HG03439 (cell line): ENCODE data around the gene PACRG.

Source experiments
- ATAC-seq: cut with Tn5 transposase; IDR thresholded peaks from one replicate; pipeline ENCODE4 v1.9.1; 2021; ENCODE audit warnings: mild to moderate bottlenecking, moderate library complexity; ENCODE audit not compliant: unreplicated experiment

PACRG gene

DNA sequence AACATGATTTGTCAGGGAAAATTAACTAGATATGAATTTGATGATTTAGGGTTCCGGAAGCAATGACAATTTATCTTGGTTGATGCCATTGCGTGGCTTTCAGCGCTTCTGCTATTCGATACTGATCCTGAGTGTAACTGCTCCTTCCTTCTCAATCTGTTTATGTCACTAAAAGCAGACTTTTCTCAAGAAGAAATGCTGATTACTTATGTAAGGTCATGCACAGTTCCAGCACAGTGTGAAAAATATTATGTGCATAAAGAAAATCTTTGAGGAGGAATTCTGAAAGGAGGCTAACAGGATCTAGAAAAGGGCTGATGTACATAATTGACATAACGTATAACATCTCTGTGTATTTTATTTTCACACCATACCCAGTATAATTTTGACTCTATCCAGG, 336.6 kb downstream of the PACRG start:
- ATAC-seq = no peak

GRCh38 chr6:163066200-163066599, 338.4 kb downstream of the PACRG start:
- no peak for ATAC-seq

DNA sequence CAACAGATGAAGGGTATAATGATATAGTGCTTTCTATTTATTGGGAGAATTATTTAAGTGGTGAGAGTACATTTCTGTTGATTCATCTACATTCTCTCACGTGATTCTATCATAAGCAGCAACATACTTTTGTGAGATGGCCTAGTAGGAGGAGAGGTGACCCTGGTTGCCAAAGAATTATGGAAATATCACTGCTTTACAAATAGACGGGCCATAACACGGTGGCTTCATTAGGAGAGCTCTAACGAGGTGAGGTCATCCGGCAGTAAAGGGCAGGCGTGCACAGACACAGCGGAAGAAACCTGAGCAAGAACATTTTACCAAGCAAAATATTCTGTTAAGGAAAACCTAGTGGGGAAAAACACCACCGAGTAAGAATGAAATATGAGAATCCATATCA, 349.4 kb downstream of the PACRG start:
- no peak for ATAC-seq

DNA sequence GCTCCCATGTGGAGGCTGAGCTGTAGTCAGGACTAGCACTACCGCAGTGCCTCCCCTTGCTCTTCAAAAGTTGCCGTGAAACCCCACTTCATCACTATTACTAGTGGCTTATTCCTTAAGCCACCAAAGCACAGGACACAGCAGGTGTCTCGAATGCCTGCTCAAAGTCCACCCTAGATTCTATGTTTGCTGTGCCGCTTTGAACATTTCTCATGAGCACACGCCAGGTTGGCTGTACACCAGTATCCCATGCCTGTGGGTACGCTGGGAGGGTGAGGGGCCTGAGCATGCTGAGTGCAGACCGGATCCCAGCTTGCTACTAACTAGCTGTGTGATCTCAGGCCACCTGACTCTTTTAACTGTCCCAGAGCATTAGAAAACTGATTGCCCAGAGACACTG, 350.9 kb downstream of the PACRG start:
- no peak for ATAC-seq

DNA sequence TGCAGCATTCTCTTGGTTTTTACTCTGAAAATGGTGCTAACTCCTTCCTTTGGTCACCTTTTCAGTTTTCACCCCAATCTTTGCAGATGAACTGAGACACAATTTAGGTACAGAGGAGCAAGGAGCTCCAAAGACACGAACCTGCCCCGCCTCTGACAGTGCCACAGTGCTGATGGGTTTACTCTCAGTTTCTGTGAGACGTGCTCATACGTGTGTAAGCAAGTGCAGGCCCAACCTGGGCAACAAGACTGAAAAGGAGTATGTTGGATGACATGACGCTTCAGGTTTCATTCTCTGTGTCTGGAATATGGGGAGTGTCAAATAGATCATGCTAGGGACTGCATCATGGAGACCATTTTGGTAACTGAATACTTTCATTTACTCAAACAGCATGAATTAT, 352.5 kb downstream of the PACRG start:
- ATAC-seq = no peak

DNA sequence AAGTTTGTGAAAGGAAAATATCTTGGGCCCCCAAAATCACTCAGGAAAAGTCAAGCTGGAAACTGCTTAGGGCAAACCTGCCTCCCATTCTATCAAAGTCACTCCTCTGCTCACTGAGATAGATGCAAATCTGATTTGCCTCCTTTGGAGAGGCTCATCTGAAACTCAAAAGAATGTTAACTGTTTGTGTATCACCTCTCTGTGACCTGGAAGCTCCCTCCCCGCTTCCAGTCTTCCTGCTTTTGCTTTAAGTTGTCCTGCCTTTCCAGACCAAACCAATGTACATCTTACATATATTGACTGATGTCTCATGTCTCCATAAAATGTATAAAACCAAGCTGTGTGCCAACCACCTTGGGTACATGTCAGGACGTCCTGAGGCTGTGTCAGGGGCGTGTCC, 355.4 kb downstream of the PACRG start:
- ATAC-seq = no peak

- ATAC-seq = no peak
Observed at GRCh38 chr6:163085426-163085825, 357.7 kb downstream of the PACRG start.

DNA sequence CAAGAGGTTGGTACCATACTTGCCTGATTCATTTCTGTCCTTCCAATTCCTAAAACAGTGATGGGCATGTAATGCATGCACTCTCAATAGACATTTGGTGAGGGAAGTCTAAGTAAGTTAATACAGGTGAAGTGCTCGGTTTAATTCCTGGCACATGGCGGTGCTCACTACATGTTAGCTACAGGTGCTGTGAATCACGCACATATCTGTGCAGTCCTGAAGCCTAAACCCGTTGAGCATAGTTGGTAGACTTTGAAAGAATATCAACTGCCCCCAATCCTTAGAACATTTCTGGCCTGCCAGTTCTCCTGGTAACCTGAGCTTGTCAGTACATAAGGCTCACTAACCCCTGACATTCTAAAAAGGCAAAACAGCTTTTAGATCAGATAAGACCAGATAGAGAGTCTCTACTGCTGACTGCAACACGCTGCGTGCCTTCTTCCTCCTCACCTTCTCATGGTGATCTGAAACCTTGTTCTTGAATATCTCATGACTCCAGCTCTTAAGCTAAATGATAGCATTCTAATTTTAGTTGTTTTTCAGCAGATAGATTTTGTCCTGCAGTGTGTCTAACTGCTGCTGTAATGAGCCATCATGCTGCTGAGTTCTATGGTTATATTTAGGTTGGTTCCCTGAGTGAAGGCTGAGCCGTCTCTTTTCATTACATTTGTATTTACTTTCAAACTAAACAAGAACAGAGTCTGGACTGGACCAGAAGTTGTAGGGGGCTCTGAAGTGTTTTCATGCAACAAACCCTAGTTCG, 358.3 kb downstream of the PACRG start:
- no peak for ATAC-seq

DNA sequence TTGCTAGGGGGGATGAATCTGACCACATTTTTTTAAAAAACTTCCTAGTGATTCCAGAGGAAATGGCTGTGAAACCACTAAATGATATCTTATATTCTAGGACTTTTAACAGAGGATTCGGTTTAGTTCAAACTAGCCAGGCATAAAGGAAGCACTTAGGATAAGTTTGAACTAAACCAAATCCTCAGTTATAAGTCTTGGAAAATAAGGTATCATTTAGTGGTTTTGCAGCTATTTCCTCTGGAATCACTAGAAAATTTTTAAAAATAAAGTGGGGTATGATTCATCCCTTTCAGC, 358.8 kb downstream of the PACRG start:
- ATAC-seq = no peak

DNA sequence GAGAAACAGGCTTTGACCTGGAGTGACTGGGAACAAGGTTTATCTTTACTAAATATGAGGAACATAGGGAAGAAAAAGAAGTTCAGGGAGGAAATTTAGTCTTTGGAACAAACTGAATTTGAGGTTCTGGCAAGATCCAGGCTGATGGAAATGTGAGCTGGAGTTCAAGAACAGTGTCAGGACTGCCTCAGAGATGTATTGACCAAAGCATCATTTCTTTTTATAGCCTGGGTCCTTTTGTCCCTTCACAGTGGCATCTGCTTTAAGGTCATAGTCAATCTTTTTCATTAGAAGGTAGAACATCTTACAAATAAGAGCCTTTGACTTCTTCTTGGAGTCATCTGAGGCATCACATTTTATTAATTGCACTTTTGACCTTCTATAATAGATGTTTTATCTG, 360.2 kb downstream of the PACRG start:
- no peak for ATAC-seq

- no peak for ATAC-seq
Observed at GRCh38 chr6:163092876-163093275, 365.1 kb downstream of the PACRG start.

- ATAC-seq = no peak
Observed at GRCh38 chr6:163094881-163095280, 367.1 kb downstream of the PACRG start.

- ATAC-seq = no peak
Observed at GRCh38 chr6:163095401-163095800, 367.6 kb downstream of the PACRG start.

DNA sequence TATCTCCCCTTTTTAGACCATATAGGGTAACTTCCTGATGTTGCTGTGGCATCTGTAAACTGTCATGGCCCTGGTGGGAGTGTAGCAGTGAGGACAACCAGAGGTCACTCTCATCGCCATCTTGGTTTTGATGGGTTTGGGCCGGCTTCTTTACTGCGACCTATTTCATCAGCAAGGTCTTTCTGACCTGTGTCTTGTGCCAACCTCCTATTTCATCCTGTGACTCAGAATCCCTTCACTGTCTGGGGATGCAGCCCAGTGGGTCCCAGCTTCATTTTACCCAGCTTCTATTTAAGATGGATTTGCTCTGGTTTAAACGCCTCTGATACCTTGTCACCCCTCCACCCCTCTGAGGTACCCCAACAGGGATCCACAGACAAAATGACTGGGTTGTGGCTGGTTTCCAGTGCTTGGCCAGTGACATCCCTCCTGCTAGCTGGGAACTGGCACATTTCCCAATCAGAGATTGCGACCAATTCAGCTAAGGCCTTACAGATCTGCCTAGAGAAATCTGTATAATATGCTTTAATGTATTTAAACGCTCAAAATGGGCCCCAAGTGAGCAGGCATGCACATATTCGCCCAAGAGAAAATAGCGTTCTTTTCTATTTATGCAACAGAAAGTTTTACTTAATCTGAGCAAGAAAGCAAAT, 371.2 kb downstream of the PACRG start:
- no peak for ATAC-seq

DNA sequence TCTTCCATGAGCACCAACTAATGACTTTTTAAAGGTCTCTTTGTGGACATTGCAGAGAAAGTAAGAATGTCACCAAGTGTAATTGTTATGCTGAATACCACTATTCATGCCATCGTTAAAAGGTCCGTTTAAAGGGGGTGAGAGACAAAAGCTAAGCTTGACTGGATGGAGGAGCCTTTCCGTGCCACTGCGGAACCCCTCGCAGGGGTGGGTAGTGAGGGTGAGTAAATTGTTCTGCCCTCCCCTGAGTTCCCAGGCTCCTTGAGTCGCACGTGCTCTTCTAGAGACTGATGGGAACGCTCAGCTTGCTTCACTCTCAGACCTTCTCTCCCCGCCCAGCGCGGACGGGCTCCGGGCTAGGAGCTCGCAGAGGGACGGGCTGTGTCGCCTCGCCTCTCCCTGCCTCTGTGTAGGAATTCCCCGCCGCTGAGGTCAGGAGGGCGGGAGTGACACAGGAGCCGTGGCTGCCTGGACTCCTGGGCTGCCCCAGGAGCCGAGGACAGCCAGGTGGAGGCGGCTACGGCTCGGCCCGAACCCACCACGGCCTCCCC, 371.9 kb downstream of the PACRG start:
- ATAC-seq = no peak

GRCh38 chr6:163100259-163100658, 372.5 kb downstream of the PACRG start:
- ATAC-seq = no peak

DNA sequence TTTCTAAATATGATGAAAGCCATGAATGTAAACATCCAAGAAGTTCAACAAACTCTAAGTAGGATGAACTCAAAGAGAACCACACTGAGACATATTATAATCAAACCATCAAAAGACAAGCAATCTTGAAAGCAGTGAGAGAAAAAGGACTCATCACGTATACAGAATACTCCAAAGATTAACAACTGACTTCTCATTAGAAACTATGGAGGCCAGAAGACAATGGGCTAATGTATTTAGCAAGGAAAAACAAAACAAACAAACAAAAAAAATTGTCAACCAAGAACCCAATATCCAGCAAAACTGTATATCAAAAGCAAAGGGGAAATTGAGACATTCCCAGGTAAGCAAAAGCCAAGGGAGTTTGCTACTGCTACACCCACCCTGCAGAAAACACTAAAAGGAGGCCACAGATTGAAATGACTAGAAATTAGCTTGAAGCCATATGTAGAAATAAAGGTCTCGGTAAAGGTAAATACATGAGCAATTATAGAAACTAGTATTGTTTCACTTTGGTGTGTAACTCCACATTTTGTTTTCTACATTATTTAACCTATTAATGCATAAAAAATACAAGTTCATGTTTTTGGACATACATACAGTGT, 385.7 kb downstream of the PACRG start:
- ATAC-seq = no peak

GRCh38 chr6:163118941-163119340, 391.2 kb downstream of the PACRG start:
- ATAC-seq = no peak

DNA sequence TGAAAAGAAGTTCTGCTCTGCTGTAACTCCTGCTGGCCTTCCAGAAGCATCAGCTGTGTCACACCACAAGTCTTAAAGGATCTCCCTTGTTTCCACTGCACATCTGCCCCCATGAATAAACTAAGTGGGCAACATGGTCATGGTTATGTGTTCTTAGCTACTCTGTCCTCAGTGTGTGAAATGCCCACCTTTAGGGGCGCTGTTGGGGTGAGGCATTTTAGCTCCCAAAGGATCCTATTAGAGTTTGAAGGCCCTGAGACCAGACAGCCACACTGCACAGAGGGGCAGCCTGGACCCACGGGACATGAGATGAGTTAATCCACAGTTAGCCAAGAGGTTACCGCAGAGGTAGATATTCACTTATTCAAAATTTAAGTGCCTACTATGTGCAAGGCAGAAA, 392.4 kb downstream of the PACRG start:
- ATAC-seq = no peak

- ATAC-seq = no peak
Observed at GRCh38 chr6:163121270-163121669, 393.5 kb downstream of the PACRG start.

DNA sequence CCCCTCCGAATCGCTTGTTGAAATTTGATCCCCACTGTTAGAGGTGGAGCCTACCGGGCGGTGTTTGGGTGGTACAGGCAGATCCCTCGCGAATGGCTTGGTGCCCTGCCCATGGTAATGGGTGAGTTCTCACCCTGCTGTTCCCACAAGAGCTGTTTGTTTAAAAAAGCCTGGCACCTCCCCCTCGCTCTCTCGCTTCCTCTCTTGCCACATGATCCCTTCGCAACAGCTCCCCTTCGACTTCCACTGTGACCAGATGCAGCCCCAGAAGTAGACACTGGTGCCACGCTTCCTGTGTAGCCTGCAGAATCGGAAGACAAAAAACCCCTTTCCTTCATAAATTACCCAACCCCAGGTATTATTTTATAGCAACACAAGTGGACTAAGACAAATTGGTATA, 394.6 kb downstream of the PACRG start:
- no peak for ATAC-seq

DNA sequence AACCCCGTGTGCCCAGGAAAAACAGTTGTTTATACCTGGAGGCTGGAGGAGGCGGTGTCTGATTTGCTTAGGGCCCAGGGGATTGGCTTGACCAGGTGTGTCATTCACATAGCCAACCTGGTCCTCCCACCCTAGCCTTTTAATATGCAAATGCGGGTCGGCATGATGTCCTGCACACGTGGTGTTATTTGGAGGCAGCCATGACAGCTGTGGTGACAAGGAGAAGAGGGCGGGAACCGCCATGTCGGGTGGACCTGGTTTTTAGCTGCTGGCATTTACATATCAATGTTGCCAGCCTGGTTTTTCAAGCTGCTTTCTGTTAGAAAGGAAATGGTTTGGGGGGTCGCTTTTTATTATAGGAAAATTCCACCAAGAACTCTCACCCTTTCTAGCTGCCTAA, 395.3 kb downstream of the PACRG start:
- ATAC-seq = no peak
